ENCODE data around the gene ACBD4. TPM values are rescaled to one million over a fixed set of nuclear protein-coding genes. Genes with fewer than 3 reads are reported as not detected.

Gene ACBD4
- polyA plus RNA-seq, 1 of the 3 experiments (the other 2 are of a cell fraction): 15.8 TPM

DNA sequence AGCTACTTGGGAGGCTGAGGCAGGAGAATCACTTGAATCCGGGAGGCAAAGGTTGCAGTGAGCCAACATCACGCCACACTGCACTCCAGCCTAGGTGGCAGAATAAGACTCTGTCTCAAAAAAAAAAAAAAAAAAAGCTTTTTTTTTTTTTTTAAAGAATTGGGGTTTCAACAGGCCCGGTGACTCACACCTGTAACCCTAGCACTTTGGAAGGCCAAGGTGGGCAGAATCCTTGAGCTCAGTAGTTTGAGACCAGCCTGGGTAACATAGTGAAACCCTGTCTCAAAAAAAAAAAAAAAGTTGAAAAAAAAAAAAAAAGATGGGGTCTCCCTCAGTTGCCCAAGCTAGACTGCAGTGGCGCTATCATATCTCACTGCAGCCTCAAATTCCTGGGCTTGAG, 19.5 kb downstream of the ACBD4 start (continued):
- TF ChIP-seq IRF3 (IDR thresholded peaks at IDR 0.05; ENCODE audit: low read depth, low read length) (no peak), RFX5 (IDR thresholded peaks at IDR 0.05; ENCODE audit: low read length) (no peak)

DNA sequence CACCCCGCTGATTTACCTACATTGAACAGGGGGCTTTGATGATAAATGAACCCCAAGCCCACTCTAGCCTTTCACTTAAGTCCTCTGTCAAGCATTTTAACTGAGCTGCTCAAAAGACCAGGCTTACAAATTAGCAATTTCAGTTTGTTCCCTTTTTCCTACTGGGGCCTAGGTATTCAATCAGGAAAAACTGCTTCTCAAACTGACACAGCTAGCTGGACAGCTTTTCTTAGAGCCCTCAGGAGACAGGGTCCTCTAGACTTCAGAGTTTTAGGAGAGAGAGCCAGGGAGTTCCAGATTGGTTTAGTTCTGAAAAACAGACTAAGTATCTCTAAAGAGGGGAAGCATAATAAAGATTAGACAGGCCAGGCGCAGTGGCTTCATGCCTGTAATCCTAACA, 20.0 kb downstream of the ACBD4 start:
- Histone ChIP-seq H3K27me3 (ENCODE audit: insufficient read depth) (no peaks in the 10 kb centered on the region), H3K4me3 (ENCODE audit: low read depth in 2 of 2, low read length in 1 of 2) (no peak overlapping the region), H3K79me2 (ENCODE audit: insufficient read depth) (peaks cover 99% of the 10 kb centered on the region), H3F3A (replicated peaks; ENCODE audit: insufficient read depth) (peaks cover 53% of the 10 kb centered on the region), H3K27ac (ENCODE audit: low read depth in 2 of 2, low read length in 1 of 2) (peak overlapping the region in 1 of 2 experiments; percentile 11; a peak in 1 of 4 replicates), H2AFZ (ENCODE audit: low read depth) (no peak overlapping the region), H3K4me2 (no peak overlapping the region), H3K4me1 (ENCODE audit: control insufficient read depth in 1 of 2, insufficient read depth in 2 of 2, low read depth in 1 of 2, low read length in 1 of 2) (peaks cover 15 to 22% of the 10 kb centered on the region in 2 experiments; a peak in 3 of 4 replicates), H3K36me3 (replicated peaks in 1 of 2; ENCODE audit: control insufficient read depth in 1 of 2, insufficient read depth in 2 of 2, low read length in 1 of 2) (peaks cover 0 to 18% of the 10 kb centered on the region in 2 experiments), H3K9me2 (no peaks in the 10 kb centered on the region), H3K9me3 (no peaks in the 10 kb centered on the region), H3K9ac (no peak overlapping the region), H4K20me1 (ENCODE audit: insufficient read depth) (peaks cover 14% of the 10 kb centered on the region)
- TF ChIP-seq CHD2 (IDR thresholded peaks at IDR 0.05; ENCODE audit: low read length, partially characterized antibody) (no peak), ELF1 (IDR thresholded peaks at IDR 0.05) (no peak), RXRA (IDR thresholded peaks at IDR 0.05; ENCODE audit: borderline replicate concordance, low read depth) (no peak), JUND (IDR thresholded peaks at IDR 0.05) (no peak), NRF1 (IDR thresholded peaks at IDR 0.05; ENCODE audit: low read depth, low read length) (no peak), EP300 (IDR thresholded peaks at IDR 0.05; ENCODE audit: borderline replicate concordance in 1 of 2, low read depth in 1 of 2, low read length in 1 of 2) (no peak), FOXJ3 (CRISPR knock-in tag; IDR thresholded peaks at IDR 0.05) (no peak), IRF3 (IDR thresholded peaks at IDR 0.05; ENCODE audit: low read depth, low read length) (no peak), YY1 (IDR thresholded peaks at IDR 0.05; ENCODE audit: low read depth) (no peak), FOXM1 (IDR thresholded peaks at IDR 0.05; ENCODE audit: low read depth) (no peak), SIN3A (IDR thresholded peaks at IDR 0.05; ENCODE audit: borderline replicate concordance, low read depth, low read length) (no peak), CTCF (IDR thresholded peaks at IDR 0.05) (no peak), NFIC (IDR thresholded peaks at IDR 0.05; ENCODE audit: borderline replicate concordance) (no peak), TAF1 (IDR thresholded peaks at IDR 0.05; ENCODE audit: borderline replicate concordance, low read depth, low read length) (no peak), PBX3 (IDR thresholded peaks at IDR 0.05) (no peak), RFX5 (IDR thresholded peaks at IDR 0.05; ENCODE audit: low read length) (no peak), RCOR1 (IDR thresholded peaks at IDR 0.05; ENCODE audit: low read length) (no peak), MXI1 (IDR thresholded peaks at IDR 0.05; ENCODE audit: low read depth, low read length) (no peak)
- no peak for DNase-seq
- ChIA-PET CTCF (interaction anchor here (1.0 to 9.7 kb wide), 5 partner anchors 16 to 81 kb away, joined by 3 to 96 read pairs (median 7); partner anchors contain the start of gene ACBD4), POLR2A (no interaction called here)
- 93% methylated on average over 2 of the region's 2 CpGs for WGBS (ENCODE audit: low lambda C conversion rate)

All from SK-N-SH (cell line).